NCI-H82 treated with DMSO at 0.1 percent for 48 hours (cell line): ENCODE measurements around the gene NAALADL2.
"Not testable (repeated sequence)": the region's sequence is repeated elsewhere in the genome, so short reads cannot be mapped to it uniquely, and the experiment has no call there.

Experiments
- DNase-seq: peaks from one replicate; lab custom pipeline; 2025; ENCODE audit not compliant: unreplicated experiment; lab: John Stamatoyannopoulos, UW

NAALADL2 gene

GRCh38 chr3:175248832-175249231, 389.7 kb downstream of the NAALADL2 start:
- no peak for DNase-seq

- no peak for DNase-seq
These were observed 396.6 kb downstream of the NAALADL2 start for GRCh38 chr3:175255698-175256097.

GRCh38 chr3:175257123-175257522, 398.0 kb downstream of the NAALADL2 start:
- DNase-seq, result no peak

- no peak for DNase-seq
These were observed 399.6 kb downstream of the NAALADL2 start for GRCh38 chr3:175258763-175259162.

- DNase-seq, result no peak
These were observed 401.1 kb downstream of the NAALADL2 start for GRCh38 chr3:175260145-175260794.

- no peak for DNase-seq
These were observed 407.3 kb downstream of the NAALADL2 start for GRCh38 chr3:175266478-175266877.

GRCh38 chr3:175267121-175267531, 408.0 kb downstream of the NAALADL2 start:
- no peak for DNase-seq

- no peak for DNase-seq
These were observed 408.4 kb downstream of the NAALADL2 start for GRCh38 chr3:175267561-175267960.

- no peak for DNase-seq
These were observed 410.3 kb downstream of the NAALADL2 start for GRCh38 chr3:175269394-175269793.

- DNase-seq, result no peak
These were observed 411.2 kb downstream of the NAALADL2 start for GRCh38 chr3:175270198-175270837.

- no peak for DNase-seq
These were observed 411.7 kb downstream of the NAALADL2 start for GRCh38 chr3:175270866-175271265.

- not testable (repeated sequence) for DNase-seq
These were observed 412.3 kb downstream of the NAALADL2 start for GRCh38 chr3:175271465-175271864.

GRCh38 chr3:175272392-175272791, 413.3 kb downstream of the NAALADL2 start:
- DNase-seq, result no peak

GRCh38 chr3:175273573-175273972, 414.4 kb downstream of the NAALADL2 start:
- no peak for DNase-seq

GRCh38 chr3:175274056-175274455, 414.9 kb downstream of the NAALADL2 start:
- DNase-seq, result no peak

GRCh38 chr3:175274474-175275218, 415.5 kb downstream of the NAALADL2 start:
- no peak for DNase-seq

- DNase-seq, result no peak
These were observed 419.5 kb downstream of the NAALADL2 start for GRCh38 chr3:175278680-175279079.

- DNase-seq, result no peak
These were observed 420.3 kb downstream of the NAALADL2 start for GRCh38 chr3:175279457-175279856.

GRCh38 chr3:175279911-175280310, 420.8 kb downstream of the NAALADL2 start:
- no peak for DNase-seq

- DNase-seq, result no peak
These were observed 428.3 kb downstream of the NAALADL2 start for GRCh38 chr3:175287361-175287963.

GRCh38 chr3:175288621-175289020, 429.5 kb downstream of the NAALADL2 start:
- no peak for DNase-seq

GRCh38 chr3:175294793-175295192, 435.7 kb downstream of the NAALADL2 start:
- DNase-seq, result no peak
